Fibroblast of lung (primary cell): Measurements from ENCODE around the gene ZNF384.
"Not testable (repeated sequence)": the region's sequence is repeated elsewhere in the genome, so short reads cannot be mapped to it uniquely, and the experiment has no call there.

Experiments
- EZH2 ChIP-seq: IDR thresholded peaks from 2 replicates; pipeline ENCODE4 v1.5.1; 2012; ENCODE audit warnings: low read length, control low read depth, mild to moderate bottlenecking; ENCODE audit errors: missing control alignments
- TF ChIP-seq, protein P1 (sequence below), 2 donors: IDR thresholded peaks in 1 of 2; conservative IDR thresholded peaks in 1 of 2; 1 replicate in 1 of 2; 2 replicates in 1 of 2; pipeline ENCODE4 v1.5.1; 2011 to 2012; ENCODE audit warnings: low read length in 2 of 2, control low read depth in 1 of 2, inconsistent platforms in 1 of 2, low read depth in 1 of 2, mild to moderate bottlenecking in 1 of 2

- TF ChIP-seq, protein P1, sequence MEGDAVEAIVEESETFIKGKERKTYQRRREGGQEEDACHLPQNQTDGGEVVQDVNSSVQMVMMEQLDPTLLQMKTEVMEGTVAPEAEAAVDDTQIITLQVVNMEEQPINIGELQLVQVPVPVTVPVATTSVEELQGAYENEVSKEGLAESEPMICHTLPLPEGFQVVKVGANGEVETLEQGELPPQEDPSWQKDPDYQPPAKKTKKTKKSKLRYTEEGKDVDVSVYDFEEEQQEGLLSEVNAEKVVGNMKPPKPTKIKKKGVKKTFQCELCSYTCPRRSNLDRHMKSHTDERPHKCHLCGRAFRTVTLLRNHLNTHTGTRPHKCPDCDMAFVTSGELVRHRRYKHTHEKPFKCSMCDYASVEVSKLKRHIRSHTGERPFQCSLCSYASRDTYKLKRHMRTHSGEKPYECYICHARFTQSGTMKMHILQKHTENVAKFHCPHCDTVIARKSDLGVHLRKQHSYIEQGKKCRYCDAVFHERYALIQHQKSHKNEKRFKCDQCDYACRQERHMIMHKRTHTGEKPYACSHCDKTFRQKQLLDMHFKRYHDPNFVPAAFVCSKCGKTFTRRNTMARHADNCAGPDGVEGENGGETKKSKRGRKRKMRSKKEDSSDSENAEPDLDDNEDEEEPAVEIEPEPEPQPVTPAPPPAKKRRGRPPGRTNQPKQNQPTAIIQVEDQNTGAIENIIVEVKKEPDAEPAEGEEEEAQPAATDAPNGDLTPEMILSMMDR (conservative IDR thresholded peaks at IDR 0.05 in 1 of 2, IDR thresholded peaks at IDR 0.05 in 1 of 2; ENCODE audit: low read depth in 1 of 2, low read length in 2 of 2), result not testable (repeated sequence)
- TF ChIP-seq EZH2, result not testable (repeated sequence)
Observed at GRCh38 chr12:6716031-6716873, 27.1 kb upstream of the ZNF384 start.
